Measurements from ENCODE around the gene TMEM151A. TPM values are rescaled to one million over a fixed set of nuclear protein-coding genes. Genes with fewer than 3 reads are reported as not detected.

TMEM151A gene
- total and polyA plus RNA-seq, 7 experiments from 2014 or later: 0.11 to 0.29 TPM; not detected in 5

DNA sequence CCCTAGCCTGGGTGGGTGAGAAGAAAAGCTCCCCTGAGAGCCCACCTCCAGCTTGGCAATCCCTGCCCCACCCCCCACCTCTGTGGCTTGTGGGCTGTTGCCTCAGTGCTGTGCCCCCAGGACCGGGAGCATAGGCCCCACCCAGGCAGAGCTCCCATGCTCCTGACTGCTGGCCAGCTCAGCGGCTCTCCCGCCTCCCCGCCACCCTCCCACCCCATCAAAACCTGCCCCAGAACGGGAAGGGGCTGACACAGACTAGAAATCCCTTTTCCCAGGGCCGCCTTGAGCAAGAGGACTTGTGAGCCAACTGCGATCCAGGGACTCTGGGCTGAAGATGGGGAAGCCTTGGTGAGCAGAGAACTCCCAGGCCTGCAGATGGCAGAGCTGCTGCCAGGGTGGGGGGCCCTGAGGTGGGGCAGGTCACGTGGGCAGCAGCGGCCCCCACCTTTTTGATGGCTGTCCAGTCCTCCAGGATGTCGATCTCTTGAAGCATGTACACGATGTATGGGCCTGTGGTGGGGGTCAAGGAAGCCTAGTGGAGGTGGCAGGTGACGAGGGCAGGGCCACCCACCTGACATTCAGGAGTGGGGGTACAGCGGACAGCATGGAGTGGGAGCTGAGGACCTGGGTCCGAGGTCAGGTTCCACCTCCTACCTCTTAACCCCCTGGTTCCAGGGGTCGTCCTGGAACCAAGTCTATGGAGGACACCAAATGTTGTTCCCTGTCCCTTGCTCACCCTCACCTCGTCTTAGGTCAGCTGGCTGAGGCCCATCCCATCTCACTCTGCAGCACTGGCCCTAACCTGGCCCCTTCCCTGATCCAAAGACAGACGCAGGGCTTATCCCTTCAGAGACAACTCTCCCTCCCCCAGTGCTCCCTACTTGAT is 46.8 kb downstream of the TMEM151A start:
- Mint-ChIP-seq H3K9me3 (no peaks in the 10 kb centered on the region), H3K27ac (peak overlapping the region in 1 of 9 donors; percentile 51), H3K4me3 (peak overlapping the region in 2 of 10 donors; percentile 31 to 48), H3K4me1 (peaks cover 11 to 38% (median 23%) of the 10 kb centered on the region in 7 donors), H3K27me3 (peaks cover 0 to 2% (median 0%) of the 10 kb centered on the region in 5 donors), H3K36me3 (peaks cover 11 to 20% (median 14%) of the 10 kb centered on the region in 5 donors)
- ChIA-PET POLR2A (no interaction called here), CTCF (interaction anchor here (1.0 to 1.1 kb wide), 2 partner anchors 27 to 48 kb away, joined by 3 read pairs; no protein-coding TSS in a partner anchor)
- no peak overlapping the region for H3K4me3 ChIP-seq (ENCODE audit: low read length)
- ATAC-seq (no peak), DNase-seq (no peak)
- peaks cover 11 to 18% of the 10 kb centered on the region in 2 donors for H3K4me1 ChIP-seq (ENCODE audit: control insufficient read depth in 2 of 2, insufficient read depth in 2 of 2, low read length in 2 of 2)
- no peak overlapping the region for H3K27ac ChIP-seq (ENCODE audit: low read depth, low read length)
- peaks cover 5 to 63% (median 10%) of the 10 kb centered on the region in 3 experiments for H3K36me3 ChIP-seq (ENCODE audit: control insufficient read depth in 2 of 3, insufficient read depth in 3 of 3, low read length in 3 of 3)
- intact Hi-C loops (cut with micrococcal nuclease): no loop called here
- H3K27me3 ChIP-seq (ENCODE audit: control insufficient read depth in 2 of 2, insufficient read depth in 2 of 2, low read length in 2 of 2): no peaks in the 10 kb centered on the region
- no peaks in the 10 kb centered on the region for H3K9me3 ChIP-seq (ENCODE audit: control insufficient read depth in 2 of 3, low read length in 3 of 3)

DNA sequence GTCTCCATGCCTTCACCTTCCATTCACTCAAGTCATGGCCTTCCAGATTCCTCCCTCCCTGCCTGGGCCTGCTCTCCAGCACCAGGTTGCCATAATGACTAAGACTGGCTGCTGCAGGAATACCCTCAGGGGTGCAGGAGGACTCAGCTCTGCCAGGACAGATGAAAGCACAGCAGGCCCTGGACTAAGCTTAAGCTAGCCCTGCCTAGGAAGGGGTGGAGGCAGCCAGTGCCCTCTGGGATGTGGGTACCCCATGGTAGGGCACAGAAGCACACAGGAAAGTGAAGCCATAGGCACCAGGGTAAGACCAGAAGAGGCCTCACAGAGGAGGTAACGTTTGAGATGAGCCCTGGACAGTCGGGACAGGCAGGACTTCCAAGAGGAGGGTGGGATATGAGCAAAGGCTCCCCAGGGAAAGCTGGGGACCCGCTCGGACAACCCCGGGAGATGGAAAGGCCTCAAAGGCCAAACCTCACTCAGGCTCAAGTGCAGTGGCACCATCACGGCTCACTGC is 47.5 kb downstream of the TMEM151A start:
- Histone ChIP-seq H3K4me1 (ENCODE audit: control insufficient read depth in 2 of 2, insufficient read depth in 2 of 2, low read length in 2 of 2) (peaks cover 18 to 25% of the 10 kb centered on the region in 2 donors), H3K4me3 (ENCODE audit: low read length) (no peak overlapping the region), H3K27me3 (ENCODE audit: control insufficient read depth in 2 of 2, insufficient read depth in 2 of 2, low read length in 2 of 2) (no peaks in the 10 kb centered on the region), H3K36me3 (ENCODE audit: control insufficient read depth in 2 of 3, insufficient read depth in 3 of 3, low read length in 3 of 3) (peaks cover 5 to 59% (median 10%) of the 10 kb centered on the region in 3 experiments), H3K9me3 (ENCODE audit: control insufficient read depth in 2 of 3, low read length in 3 of 3) (no peaks in the 10 kb centered on the region), H3K27ac (ENCODE audit: low read depth, low read length) (no peak overlapping the region)
- Mint-ChIP-seq H3K27me3 (peaks cover 0 to 2% (median 0%) of the 10 kb centered on the region in 5 donors), H3K36me3 (peaks cover 11 to 20% (median 14%) of the 10 kb centered on the region in 5 donors), H3K9me3 (no peaks in the 10 kb centered on the region), H3K27ac (peak overlapping the region in 2 of 9 donors; percentile 32 to 51), H3K4me3 (peak overlapping the region in 2 of 10 donors; percentile 31 to 48), H3K4me1 (peaks cover 15 to 45% (median 30%) of the 10 kb centered on the region in 7 donors)
- DNase-seq: no peak
- POLR2A ChIA-PET: no interaction called here
- CTCF ChIA-PET: no interaction called here
- intact Hi-C loops (cut with micrococcal nuclease): no loop called here
- no peak for ATAC-seq

DNA sequence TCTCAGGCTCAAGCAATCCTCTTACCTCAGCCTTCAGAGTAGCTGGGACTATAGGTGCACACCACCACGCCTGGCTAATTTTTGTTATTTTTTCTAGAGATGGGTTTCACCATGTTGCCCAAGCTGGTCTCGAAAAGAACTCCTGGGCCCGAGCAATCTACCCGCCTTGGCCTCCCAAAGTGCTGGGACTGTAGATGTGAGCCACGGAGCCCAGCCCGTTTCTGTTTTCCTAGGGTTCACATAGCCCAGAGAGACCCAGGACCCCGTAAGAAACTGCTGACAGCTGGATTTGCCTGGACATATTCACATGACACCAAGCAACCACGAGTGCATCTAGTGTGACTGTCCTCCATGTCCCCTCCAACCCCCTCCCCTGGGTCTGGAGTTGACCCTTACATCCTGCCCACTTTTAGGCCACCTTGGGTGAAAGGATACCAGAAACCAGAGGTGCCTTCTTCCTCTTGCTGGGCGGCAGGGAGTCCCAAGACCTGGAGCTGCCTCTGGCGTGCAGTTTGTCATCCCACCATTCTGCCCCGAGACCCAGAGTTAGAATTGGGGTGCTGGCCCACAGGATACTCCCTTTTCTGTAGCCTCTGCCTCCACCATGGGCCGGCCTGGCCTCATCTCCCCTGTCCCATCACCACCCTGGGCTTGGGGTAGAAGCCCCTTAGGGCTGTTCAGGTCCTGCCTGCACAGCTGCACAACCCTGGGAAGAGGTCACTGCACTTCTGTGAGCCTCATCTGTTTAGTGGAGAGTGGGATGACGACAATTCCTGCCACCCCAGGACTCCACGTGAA is 48.2 kb downstream of the TMEM151A start:
- H3K27ac Mint-ChIP-seq: no peak overlapping the region
- peaks cover 0 to 1% (median 0%) of the 10 kb centered on the region in 11 donors for H3K9me3 Mint-ChIP-seq
- POLR2A ChIA-PET: interaction anchor here (0.6 kb wide), 1 partner anchor 18 kb away, joined by 3 read pairs; no protein-coding TSS in a partner anchor
- H3K36me3 Mint-ChIP-seq: peaks cover 13 to 20% (median 14%) of the 10 kb centered on the region in 5 donors
- no peak for ATAC-seq
- H3K36me3 ChIP-seq (ENCODE audit: control insufficient read depth in 2 of 3, insufficient read depth in 3 of 3, low read length in 3 of 3): peaks cover 5 to 65% (median 10%) of the 10 kb centered on the region in 3 experiments
- H3K9me3 ChIP-seq (ENCODE audit: control insufficient read depth in 2 of 3, low read length in 3 of 3): no peaks in the 10 kb centered on the region
- CTCF ChIA-PET: interaction anchor here (0.6 to 1.0 kb wide), 2 partner anchors 11 to 346 kb away, joined by 3 to 5 read pairs; no protein-coding TSS in a partner anchor
- DNase-seq: no peak
- no peaks in the 10 kb centered on the region for H3K27me3 ChIP-seq (ENCODE audit: control insufficient read depth in 2 of 2, insufficient read depth in 2 of 2, low read length in 2 of 2)
- no peak overlapping the region for H3K4me3 ChIP-seq (ENCODE audit: low read length)
- peaks cover 21 to 26% of the 10 kb centered on the region in 2 donors for H3K4me1 ChIP-seq (ENCODE audit: control insufficient read depth in 2 of 2, insufficient read depth in 2 of 2, low read length in 2 of 2)
- H3K4me1 Mint-ChIP-seq: peaks cover 18 to 52% (median 34%) of the 10 kb centered on the region in 7 donors
- intact Hi-C loops (cut with micrococcal nuclease): no loop called here
- H3K4me3 Mint-ChIP-seq: peak overlapping the region in 1 of 10 donors; percentile 29
- no peak overlapping the region for H3K27ac ChIP-seq (ENCODE audit: low read depth, low read length)
- H3K27me3 Mint-ChIP-seq: peaks cover 0 to 2% (median 0%) of the 10 kb centered on the region in 5 donors

DNA sequence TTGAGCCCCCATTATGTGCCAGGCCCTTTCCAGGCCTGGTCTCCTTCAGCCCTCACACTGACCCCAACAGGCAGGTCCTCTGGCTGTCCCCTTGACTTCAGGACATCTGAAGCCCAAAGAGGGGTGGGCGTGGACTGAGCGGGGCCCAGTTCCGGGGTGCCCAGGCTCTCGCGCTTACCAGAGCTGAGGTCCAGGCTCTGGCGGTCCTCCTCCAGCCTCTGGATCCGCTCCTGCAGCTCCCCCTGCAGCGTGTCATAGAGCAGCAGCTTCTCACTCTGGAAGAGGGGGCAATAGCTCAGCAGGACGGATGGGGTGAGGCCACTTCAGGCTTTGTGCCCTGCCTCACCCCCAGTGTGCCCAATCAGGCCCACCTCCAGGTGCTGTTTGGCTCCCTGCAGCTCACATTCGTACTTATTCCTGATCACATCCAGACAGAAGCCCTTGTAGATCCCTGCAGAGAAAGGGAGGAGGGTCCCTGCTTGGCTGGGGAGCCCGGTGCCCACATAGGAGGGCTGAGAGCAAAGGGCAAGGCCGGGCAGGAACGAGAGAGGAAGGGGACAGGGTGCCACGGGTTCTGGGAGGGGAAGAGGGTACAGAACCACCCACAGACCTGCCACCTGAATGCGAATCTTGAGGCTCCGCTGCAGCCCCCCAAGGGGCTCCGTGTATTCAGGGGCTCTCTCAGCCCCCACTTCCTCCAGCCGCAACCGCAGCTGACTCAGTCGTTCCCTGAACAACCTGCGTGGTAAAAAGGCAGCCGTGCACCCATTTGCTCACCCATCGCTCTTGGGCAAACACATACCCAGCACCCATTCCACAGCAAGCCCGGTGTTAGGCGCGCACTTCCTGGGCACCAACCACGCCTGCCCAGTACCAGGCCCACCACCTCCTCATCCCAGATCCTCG is 49.2 kb downstream of the TMEM151A start:
- Mint-ChIP-seq H3K4me1 (peaks cover 25 to 56% (median 43%) of the 10 kb centered on the region in 7 donors), H3K27ac (no peak overlapping the region), H3K27me3 (peaks cover 0 to 2% (median 0%) of the 10 kb centered on the region in 5 donors), H3K36me3 (peaks cover 13 to 20% (median 14%) of the 10 kb centered on the region in 5 donors), H3K9me3 (peaks cover 0 to 4% (median 0%) of the 10 kb centered on the region in 11 donors), H3K4me3 (no peak overlapping the region)
- CTCF ChIA-PET: interaction anchor here (0.6 to 5.7 kb wide), 3 partner anchors 12 to 347 kb away, joined by 3 to 40 read pairs (median 5); no protein-coding TSS in a partner anchor
- H3K4me3 ChIP-seq (ENCODE audit: low read length): no peak overlapping the region
- ATAC-seq (no peak), DNase-seq (no peak)
- peaks cover 5 to 65% (median 10%) of the 10 kb centered on the region in 3 experiments for H3K36me3 ChIP-seq (ENCODE audit: control insufficient read depth in 2 of 3, insufficient read depth in 3 of 3, low read length in 3 of 3)
- no peak overlapping the region for H3K27ac ChIP-seq (ENCODE audit: low read depth, low read length)
- H3K9me3 ChIP-seq (ENCODE audit: control insufficient read depth in 2 of 3, low read length in 3 of 3): no peaks in the 10 kb centered on the region
- intact Hi-C loops (cut with micrococcal nuclease): no loop called here
- POLR2A ChIA-PET: interaction anchor here (0.6 kb wide), 1 partner anchor 17 kb away, joined by 3 read pairs; no protein-coding TSS in a partner anchor
- H3K27me3 ChIP-seq (ENCODE audit: control insufficient read depth in 2 of 2, insufficient read depth in 2 of 2, low read length in 2 of 2): no peaks in the 10 kb centered on the region
- H3K4me1 ChIP-seq (ENCODE audit: control insufficient read depth in 2 of 2, insufficient read depth in 2 of 2, low read length in 2 of 2): peaks cover 27 to 28% of the 10 kb centered on the region in 2 donors

DNA sequence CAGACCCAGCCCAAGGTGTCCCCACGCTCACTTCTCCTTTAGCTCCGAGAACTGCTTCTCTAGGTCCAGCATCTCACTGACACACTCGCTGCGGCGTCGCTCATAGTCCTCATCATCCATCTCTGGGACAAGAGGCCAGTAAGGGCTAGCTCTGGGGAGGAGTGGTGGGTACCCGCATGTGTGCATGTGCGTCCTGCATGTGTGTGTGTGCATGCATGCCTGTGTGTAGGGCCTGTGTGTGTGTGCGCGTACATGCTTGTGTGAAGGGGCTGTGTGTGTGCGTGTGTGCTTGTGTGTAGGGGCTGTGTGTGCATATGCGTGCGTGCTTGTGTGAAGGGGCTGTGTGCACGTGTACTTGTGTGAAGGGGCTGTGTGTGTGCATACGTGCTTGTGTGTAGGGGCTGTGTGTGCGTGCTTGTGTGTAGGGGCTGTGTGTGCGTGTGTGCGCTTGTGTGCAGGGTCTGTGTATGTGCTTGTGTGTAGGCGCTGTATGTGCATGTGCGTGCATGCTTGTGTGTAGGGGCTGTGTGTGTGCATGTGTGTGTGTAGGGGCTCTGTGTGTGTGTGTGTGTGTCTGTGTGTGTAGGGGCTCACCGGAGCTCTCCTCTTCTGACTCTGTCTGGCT is 49.9 kb downstream of the TMEM151A start:
- H3K4me1 ChIP-seq (ENCODE audit: control insufficient read depth in 2 of 2, insufficient read depth in 2 of 2, low read length in 2 of 2): peaks cover 25 to 30% of the 10 kb centered on the region in 2 donors
- Mint-ChIP-seq H3K4me3 (peak overlapping the region in 2 of 10 donors; percentile 21 to 59), H3K4me1 (peaks cover 25 to 57% (median 42%) of the 10 kb centered on the region in 7 donors), H3K27me3 (no peaks in the 10 kb centered on the region), H3K27ac (peak overlapping the region in 2 of 9 donors; percentile 56 to 60), H3K9me3 (peaks cover 0 to 4% (median 0%) of the 10 kb centered on the region in 11 donors), H3K36me3 (peaks cover 13 to 20% (median 14%) of the 10 kb centered on the region in 5 donors)
- ATAC-seq (no peak), DNase-seq (no peak)
- no peaks in the 10 kb centered on the region for H3K27me3 ChIP-seq (ENCODE audit: control insufficient read depth in 2 of 2, insufficient read depth in 2 of 2, low read length in 2 of 2)
- H3K4me3 ChIP-seq (ENCODE audit: low read length): no peak overlapping the region
- H3K36me3 ChIP-seq (ENCODE audit: control insufficient read depth in 2 of 3, insufficient read depth in 3 of 3, low read length in 3 of 3): peaks cover 5 to 65% (median 10%) of the 10 kb centered on the region in 3 experiments
- CTCF ChIA-PET: interaction anchor here (1.4 to 5.7 kb wide), 2 partner anchors 29 to 47 kb away, joined by 4 to 40 read pairs; no protein-coding TSS in a partner anchor
- no peak overlapping the region for H3K27ac ChIP-seq (ENCODE audit: low read depth, low read length)
- POLR2A ChIA-PET: interaction anchor here (0.8 kb wide), 1 partner anchor 10 kb away, joined by 3 read pairs; no protein-coding TSS in a partner anchor
- no peaks in the 10 kb centered on the region for H3K9me3 ChIP-seq (ENCODE audit: control insufficient read depth in 2 of 3, low read length in 3 of 3)
- intact Hi-C loops (cut with micrococcal nuclease): no loop called here
